ENCODE data around the gene HOXB2.
"Not testable (repeated sequence)": the region's sequence is repeated elsewhere in the genome, so short reads cannot be mapped to it uniquely, and the experiment has no call there.

HOXB2 gene

GRCh38 chr17:48510761-48511604 is 33.9 kb downstream of the HOXB2 start:
- ATAC-seq (ENCODE audit: insufficient read depth, low read depth) (no peak), DNase-seq (no peak)

GRCh38 chr17:48510381-48510760 is 34.5 kb downstream of the HOXB2 start:
- no peak for ATAC-seq (ENCODE audit: insufficient read depth, low read depth)
- Histone ChIP-seq H3K9ac (ENCODE audit: low read depth, low read length) (no peak overlapping the region), H3K36me3 (ENCODE audit: insufficient read depth, low read length) (no peaks in the 10 kb centered on the region), H2AFZ (ENCODE audit: low read depth, low read length) (no peak overlapping the region), H3K9me3 (ENCODE audit: insufficient read depth, low read length, severe bottlenecking) (no peaks in the 10 kb centered on the region), H4K20me1 (ENCODE audit: insufficient read depth, low read length) (0 out of 2 replicates have a peak, but pooled peaks cover 3% of the 10 kb centered on the region), H3K4me2 (ENCODE audit: insufficient read depth, low read length) (no peak overlapping the region), H3K79me2 (ENCODE audit: insufficient read depth, low read length) (no peaks in the 10 kb centered on the region), H3K4me3 (ENCODE audit: low read depth in 1 of 2, low read length in 2 of 2) (no peak overlapping the region), H3K27me3 (ENCODE audit: insufficient read depth, low read length, poor library complexity) (peaks cover 33% of the 10 kb centered on the region), H3K27ac (ENCODE audit: low read length) (no peak overlapping the region), H3K4me1 (ENCODE audit: insufficient read depth, low read length) (no peaks in the 10 kb centered on the region)
- TF ChIP-seq CTCF (IDR thresholded peaks at IDR 0.05; ENCODE audit: borderline replicate concordance, extremely low read depth, low read length, poor library complexity, severe bottlenecking) (no peak), EZH2 (IDR thresholded peaks at IDR 0.05; ENCODE audit: borderline replicate concordance, low read depth, low read length, severe bottlenecking) (no peak)
- no peak for DNase-seq

More at GRCh38 chr17:48510761-48511604, 33.9 kb downstream of the HOXB2 start:
- Histone ChIP-seq H3K27ac (ENCODE audit: low read length) (no peak overlapping the region), H3K4me1 (ENCODE audit: insufficient read depth, low read length) (no peaks in the 10 kb centered on the region), H3K4me3 (ENCODE audit: low read depth in 1 of 2, low read length in 2 of 2) (no peak overlapping the region), H3K79me2 (ENCODE audit: insufficient read depth, low read length) (no peaks in the 10 kb centered on the region), H3K9me3 (ENCODE audit: insufficient read depth, low read length, severe bottlenecking) (no peaks in the 10 kb centered on the region), H3K4me2 (ENCODE audit: insufficient read depth, low read length) (no peak overlapping the region), H3K27me3 (ENCODE audit: insufficient read depth, low read length, poor library complexity) (peaks cover 31% of the 10 kb centered on the region), H2AFZ (ENCODE audit: low read depth, low read length) (no peak overlapping the region), H3K9ac (ENCODE audit: low read depth, low read length) (no peak overlapping the region), H3K36me3 (ENCODE audit: insufficient read depth, low read length) (no peaks in the 10 kb centered on the region), H4K20me1 (ENCODE audit: insufficient read depth, low read length) (0 out of 2 replicates have a peak, but pooled peaks cover 3% of the 10 kb centered on the region)
- no peak for TF ChIP-seq EZH2 (IDR thresholded peaks at IDR 0.05; ENCODE audit: borderline replicate concordance, low read depth, low read length, severe bottlenecking)
- no peak for TF ChIP-seq CTCF (IDR thresholded peaks at IDR 0.05; ENCODE audit: borderline replicate concordance, extremely low read depth, low read length, poor library complexity, severe bottlenecking)

- H3K36me3 ChIP-seq (ENCODE audit: insufficient read depth, low read length); H2AFZ ChIP-seq (ENCODE audit: low read depth, low read length); DNase-seq; H3K79me2 ChIP-seq (ENCODE audit: insufficient read depth, low read length); H3K4me2 ChIP-seq (ENCODE audit: insufficient read depth, low read length); H3K4me1 ChIP-seq (ENCODE audit: insufficient read depth, low read length); H3K9ac ChIP-seq (ENCODE audit: low read depth, low read length); H3K9me3 ChIP-seq (ENCODE audit: insufficient read depth, low read length, severe bottlenecking); H3K27ac ChIP-seq (ENCODE audit: low read length); H3K4me3 ChIP-seq (ENCODE audit: low read depth in 1 of 2, low read length in 2 of 2); ATAC-seq (ENCODE audit: insufficient read depth, low read depth); H4K20me1 ChIP-seq (ENCODE audit: insufficient read depth, low read length): not testable (repeated sequence)
- peaks cover 29% of the 10 kb centered on the region for H3K27me3 ChIP-seq (ENCODE audit: insufficient read depth, low read length, poor library complexity)
Measured at GRCh38 chr17:48509708-48510107, 35.2 kb downstream of the HOXB2 start.

GRCh38 chr17:48506246-48506645 is 38.7 kb downstream of the HOXB2 start:
- DNase-seq = no peak
- H3K9ac ChIP-seq (ENCODE audit: low read depth, low read length) = no peak overlapping the region
- H3K27ac ChIP-seq (ENCODE audit: low read length) = no peak overlapping the region
- TF ChIP-seq EZH2 (IDR thresholded peaks at IDR 0.05; ENCODE audit: borderline replicate concordance, low read depth, low read length, severe bottlenecking) = no peak
- TF ChIP-seq CTCF (IDR thresholded peaks at IDR 0.05; ENCODE audit: borderline replicate concordance, extremely low read depth, low read length, poor library complexity, severe bottlenecking) = no peak
- H3K36me3 ChIP-seq (ENCODE audit: insufficient read depth, low read length) = no peaks in the 10 kb centered on the region
- no peak for ATAC-seq (ENCODE audit: insufficient read depth, low read depth)
- peaks cover 38% of the 10 kb centered on the region for H3K27me3 ChIP-seq (ENCODE audit: insufficient read depth, low read length, poor library complexity)
- H4K20me1 ChIP-seq (ENCODE audit: insufficient read depth, low read length) = 0 out of 2 replicates have a peak, but pooled peaks cover 3% of the 10 kb centered on the region
- no peaks in the 10 kb centered on the region for H3K9me3 ChIP-seq (ENCODE audit: insufficient read depth, low read length, severe bottlenecking)
- H2AFZ ChIP-seq (ENCODE audit: low read depth, low read length) = no peak overlapping the region
- no peaks in the 10 kb centered on the region for H3K4me1 ChIP-seq (ENCODE audit: insufficient read depth, low read length)
- no peak overlapping the region for H3K4me2 ChIP-seq (ENCODE audit: insufficient read depth, low read length)
- no peak overlapping the region for H3K4me3 ChIP-seq (ENCODE audit: low read depth in 1 of 2, low read length in 2 of 2)
- no peaks in the 10 kb centered on the region for H3K79me2 ChIP-seq (ENCODE audit: insufficient read depth, low read length)

Data from DND-41 (cell line).